ENCODE data around the gene MAD1L1.

MAD1L1 gene

DNA sequence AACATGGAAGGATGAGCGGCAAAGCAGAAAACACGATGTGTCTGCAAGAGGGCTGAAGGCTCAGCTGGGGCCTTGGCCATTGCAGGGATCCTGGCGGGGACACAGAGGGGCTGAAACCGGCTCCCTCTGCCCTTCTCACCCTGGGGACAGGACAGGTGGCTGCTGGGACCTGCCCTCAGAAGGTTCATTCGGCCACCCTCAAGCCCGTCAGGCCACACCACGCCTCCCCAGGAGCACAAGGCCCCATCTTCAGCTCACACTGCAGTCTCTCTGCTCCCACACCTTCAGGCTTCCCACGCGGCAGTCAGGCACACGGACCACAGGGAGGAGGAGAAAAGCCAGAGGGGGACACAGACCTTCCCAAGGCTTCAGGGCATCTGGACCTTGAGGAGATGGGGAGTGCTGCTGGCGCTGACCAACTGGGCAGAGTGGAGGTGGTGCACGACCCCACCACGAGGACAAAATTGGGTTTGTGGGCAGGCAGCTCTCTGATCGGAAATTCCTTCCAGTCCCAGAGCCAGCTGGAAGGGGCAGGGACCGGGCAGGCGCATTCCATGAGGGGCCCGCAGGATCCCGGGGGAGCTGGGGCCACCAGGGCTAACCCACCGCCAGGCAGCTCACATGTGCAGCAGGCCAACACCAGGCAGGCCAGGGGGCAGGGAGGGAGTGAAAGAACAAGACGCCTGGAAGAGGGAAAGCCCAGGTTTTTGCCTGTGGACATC, 104.0 kb downstream of the MAD1L1 start:
- ATAC-seq = no peak
- no peak for TF ChIP-seq ZC3H10 (CRISPR knock-in tag; IDR thresholded peaks at IDR 0.05)
- TF ChIP-seq SNAI2 (CRISPR knock-in tag; IDR thresholded peaks at IDR 0.05) = no peak
- TF ChIP-seq TOX (CRISPR knock-in tag; IDR thresholded peaks at IDR 0.05; ENCODE audit: borderline replicate concordance) = no peak
- no peak for TF ChIP-seq ISL1 (CRISPR knock-in tag; IDR thresholded peaks at IDR 0.05)
- TF ChIP-seq ARNTL (CRISPR knock-in tag; IDR thresholded peaks at IDR 0.05; ENCODE audit: borderline replicate concordance, low read depth) = no peak
- TF ChIP-seq ZFP3 (CRISPR knock-in tag; IDR thresholded peaks at IDR 0.05) = no peak
- no peak for TF ChIP-seq CSDC2 (CRISPR knock-in tag; IDR thresholded peaks at IDR 0.05)
- TF ChIP-seq PPARA (CRISPR knock-in tag; IDR thresholded peaks at IDR 0.05; ENCODE audit: borderline replicate concordance) = no peak
- no peak for TF ChIP-seq BACH2 (CRISPR knock-in tag; IDR thresholded peaks at IDR 0.05; ENCODE audit: borderline replicate concordance)
- no peak for TF ChIP-seq ESRRG (CRISPR knock-in tag; IDR thresholded peaks at IDR 0.05)
- no peak for TF ChIP-seq OSR1 (CRISPR knock-in tag; IDR thresholded peaks at IDR 0.05)

DNA sequence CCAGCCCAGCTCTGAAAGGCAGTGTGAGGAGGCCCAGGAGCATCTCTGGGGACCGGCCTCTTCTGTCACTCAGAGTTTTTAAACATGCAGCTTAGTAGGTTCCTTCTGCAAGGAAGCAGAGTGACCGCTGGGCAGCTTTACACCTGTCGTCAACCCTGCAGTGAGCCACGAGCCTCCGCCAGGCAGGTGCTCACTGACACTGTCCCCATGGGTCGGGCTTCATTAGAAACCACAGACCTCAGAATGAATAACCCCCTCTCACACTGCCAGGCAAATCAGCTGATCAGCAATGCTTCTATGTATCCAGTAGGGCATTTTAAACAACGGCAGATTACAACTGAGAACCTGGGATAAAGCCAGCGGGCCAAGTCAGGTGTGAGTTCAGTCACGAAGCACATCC, 106.1 kb downstream of the MAD1L1 start:
- ATAC-seq = no peak
- TF ChIP-seq BACH2 (CRISPR knock-in tag; IDR thresholded peaks at IDR 0.05; ENCODE audit: borderline replicate concordance) = no peak
- TF ChIP-seq, protein P1, sequence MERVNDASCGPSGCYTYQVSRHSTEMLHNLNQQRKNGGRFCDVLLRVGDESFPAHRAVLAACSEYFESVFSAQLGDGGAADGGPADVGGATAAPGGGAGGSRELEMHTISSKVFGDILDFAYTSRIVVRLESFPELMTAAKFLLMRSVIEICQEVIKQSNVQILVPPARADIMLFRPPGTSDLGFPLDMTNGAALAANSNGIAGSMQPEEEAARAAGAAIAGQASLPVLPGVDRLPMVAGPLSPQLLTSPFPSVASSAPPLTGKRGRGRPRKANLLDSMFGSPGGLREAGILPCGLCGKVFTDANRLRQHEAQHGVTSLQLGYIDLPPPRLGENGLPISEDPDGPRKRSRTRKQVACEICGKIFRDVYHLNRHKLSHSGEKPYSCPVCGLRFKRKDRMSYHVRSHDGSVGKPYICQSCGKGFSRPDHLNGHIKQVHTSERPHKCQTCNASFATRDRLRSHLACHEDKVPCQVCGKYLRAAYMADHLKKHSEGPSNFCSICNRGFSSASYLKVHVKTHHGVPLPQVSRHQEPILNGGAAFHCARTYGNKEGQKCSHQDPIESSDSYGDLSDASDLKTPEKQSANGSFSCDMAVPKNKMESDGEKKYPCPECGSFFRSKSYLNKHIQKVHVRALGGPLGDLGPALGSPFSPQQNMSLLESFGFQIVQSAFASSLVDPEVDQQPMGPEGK (CRISPR knock-in tag; IDR thresholded peaks at IDR 0.05; ENCODE audit: borderline replicate concordance) = no peak
- no peak for TF ChIP-seq ZNF70 (CRISPR knock-in tag; IDR thresholded peaks at IDR 0.05)
- no peak for TF ChIP-seq PPARA (CRISPR knock-in tag; IDR thresholded peaks at IDR 0.05; ENCODE audit: borderline replicate concordance)
- no peak for TF ChIP-seq OSR1 (CRISPR knock-in tag; IDR thresholded peaks at IDR 0.05)
- no peak for TF ChIP-seq ISL1 (CRISPR knock-in tag; IDR thresholded peaks at IDR 0.05)
- TF ChIP-seq ZNF8 (CRISPR knock-in tag; IDR thresholded peaks at IDR 0.05) = no peak
- TF ChIP-seq, protein P2, sequence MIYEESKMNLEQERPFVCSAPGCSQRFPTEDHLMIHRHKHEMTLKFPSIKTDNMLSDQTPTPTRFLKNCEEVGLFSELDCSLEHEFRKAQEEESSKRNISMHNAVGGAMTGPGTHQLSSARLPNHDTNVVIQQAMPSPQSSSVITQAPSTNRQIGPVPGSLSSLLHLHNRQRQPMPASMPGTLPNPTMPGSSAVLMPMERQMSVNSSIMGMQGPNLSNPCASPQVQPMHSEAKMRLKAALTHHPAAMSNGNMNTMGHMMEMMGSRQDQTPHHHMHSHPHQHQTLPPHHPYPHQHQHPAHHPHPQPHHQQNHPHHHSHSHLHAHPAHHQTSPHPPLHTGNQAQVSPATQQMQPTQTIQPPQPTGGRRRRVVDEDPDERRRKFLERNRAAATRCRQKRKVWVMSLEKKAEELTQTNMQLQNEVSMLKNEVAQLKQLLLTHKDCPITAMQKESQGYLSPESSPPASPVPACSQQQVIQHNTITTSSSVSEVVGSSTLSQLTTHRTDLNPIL (CRISPR knock-in tag; IDR thresholded peaks at IDR 0.05; ENCODE audit: low read depth) = no peak
- TF ChIP-seq ESRRG (CRISPR knock-in tag; IDR thresholded peaks at IDR 0.05) = no peak
- TF ChIP-seq, protein P3, sequence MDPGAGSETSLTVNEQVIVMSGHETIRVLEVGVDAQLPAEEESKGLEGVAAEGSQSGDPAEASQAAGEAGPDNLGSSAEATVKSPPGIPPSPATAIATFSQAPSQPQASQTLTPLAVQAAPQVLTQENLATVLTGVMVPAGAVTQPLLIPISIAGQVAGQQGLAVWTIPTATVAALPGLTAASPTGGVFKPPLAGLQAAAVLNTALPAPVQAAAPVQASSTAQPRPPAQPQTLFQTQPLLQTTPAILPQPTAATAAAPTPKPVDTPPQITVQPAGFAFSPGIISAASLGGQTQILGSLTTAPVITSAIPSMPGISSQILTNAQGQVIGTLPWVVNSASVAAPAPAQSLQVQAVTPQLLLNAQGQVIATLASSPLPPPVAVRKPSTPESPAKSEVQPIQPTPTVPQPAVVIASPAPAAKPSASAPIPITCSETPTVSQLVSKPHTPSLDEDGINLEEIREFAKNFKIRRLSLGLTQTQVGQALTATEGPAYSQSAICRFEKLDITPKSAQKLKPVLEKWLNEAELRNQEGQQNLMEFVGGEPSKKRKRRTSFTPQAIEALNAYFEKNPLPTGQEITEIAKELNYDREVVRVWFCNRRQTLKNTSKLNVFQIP (CRISPR knock-in tag; IDR thresholded peaks at IDR 0.05; ENCODE audit: borderline replicate concordance, low read depth) = no peak
- TF ChIP-seq ZFP3 (CRISPR knock-in tag; IDR thresholded peaks at IDR 0.05) = no peak
- TF ChIP-seq GLIS3 (CRISPR knock-in tag; IDR thresholded peaks at IDR 0.05) = no peak
- no peak for TF ChIP-seq ZNF565 (CRISPR knock-in tag; conservative IDR thresholded peaks at IDR 0.05; ENCODE audit: low read depth)
- no peak for TF ChIP-seq RARB (CRISPR knock-in tag; IDR thresholded peaks at IDR 0.05)
- TF ChIP-seq, protein P4, sequence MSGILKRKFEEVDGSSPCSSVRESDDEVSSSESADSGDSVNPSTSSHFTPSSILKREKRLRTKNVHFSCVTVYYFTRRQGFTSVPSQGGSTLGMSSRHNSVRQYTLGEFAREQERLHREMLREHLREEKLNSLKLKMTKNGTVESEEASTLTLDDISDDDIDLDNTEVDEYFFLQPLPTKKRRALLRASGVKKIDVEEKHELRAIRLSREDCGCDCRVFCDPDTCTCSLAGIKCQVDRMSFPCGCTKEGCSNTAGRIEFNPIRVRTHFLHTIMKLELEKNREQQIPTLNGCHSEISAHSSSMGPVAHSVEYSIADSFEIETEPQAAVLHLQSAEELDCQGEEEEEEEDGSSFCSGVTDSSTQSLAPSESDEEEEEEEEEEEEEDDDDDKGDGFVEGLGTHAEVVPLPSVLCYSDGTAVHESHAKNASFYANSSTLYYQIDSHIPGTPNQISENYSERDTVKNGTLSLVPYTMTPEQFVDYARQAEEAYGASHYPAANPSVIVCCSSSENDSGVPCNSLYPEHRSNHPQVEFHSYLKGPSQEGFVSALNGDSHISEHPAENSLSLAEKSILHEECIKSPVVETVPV (CRISPR knock-in tag; IDR thresholded peaks at IDR 0.05) = no peak
- TF ChIP-seq CSDC2 (CRISPR knock-in tag; IDR thresholded peaks at IDR 0.05) = no peak
- no peak for TF ChIP-seq TCF4 (CRISPR knock-in tag; IDR thresholded peaks at IDR 0.05; ENCODE audit: borderline replicate concordance)
- no peak for TF ChIP-seq ZC3H10 (CRISPR knock-in tag; IDR thresholded peaks at IDR 0.05)
- TF ChIP-seq, protein P5, sequence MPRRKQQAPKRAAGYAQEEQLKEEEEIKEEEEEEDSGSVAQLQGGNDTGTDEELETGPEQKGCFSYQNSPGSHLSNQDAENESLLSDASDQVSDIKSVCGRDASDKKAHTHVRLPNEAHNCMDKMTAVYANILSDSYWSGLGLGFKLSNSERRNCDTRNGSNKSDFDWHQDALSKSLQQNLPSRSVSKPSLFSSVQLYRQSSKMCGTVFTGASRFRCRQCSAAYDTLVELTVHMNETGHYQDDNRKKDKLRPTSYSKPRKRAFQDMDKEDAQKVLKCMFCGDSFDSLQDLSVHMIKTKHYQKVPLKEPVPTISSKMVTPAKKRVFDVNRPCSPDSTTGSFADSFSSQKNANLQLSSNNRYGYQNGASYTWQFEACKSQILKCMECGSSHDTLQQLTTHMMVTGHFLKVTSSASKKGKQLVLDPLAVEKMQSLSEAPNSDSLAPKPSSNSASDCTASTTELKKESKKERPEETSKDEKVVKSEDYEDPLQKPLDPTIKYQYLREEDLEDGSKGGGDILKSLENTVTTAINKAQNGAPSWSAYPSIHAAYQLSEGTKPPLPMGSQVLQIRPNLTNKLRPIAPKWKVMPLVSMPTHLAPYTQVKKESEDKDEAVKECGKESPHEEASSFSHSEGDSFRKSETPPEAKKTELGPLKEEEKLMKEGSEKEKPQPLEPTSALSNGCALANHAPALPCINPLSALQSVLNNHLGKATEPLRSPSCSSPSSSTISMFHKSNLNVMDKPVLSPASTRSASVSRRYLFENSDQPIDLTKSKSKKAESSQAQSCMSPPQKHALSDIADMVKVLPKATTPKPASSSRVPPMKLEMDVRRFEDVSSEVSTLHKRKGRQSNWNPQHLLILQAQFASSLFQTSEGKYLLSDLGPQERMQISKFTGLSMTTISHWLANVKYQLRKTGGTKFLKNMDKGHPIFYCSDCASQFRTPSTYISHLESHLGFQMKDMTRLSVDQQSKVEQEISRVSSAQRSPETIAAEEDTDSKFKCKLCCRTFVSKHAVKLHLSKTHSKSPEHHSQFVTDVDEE (CRISPR knock-in tag; IDR thresholded peaks at IDR 0.05) = no peak
- TF ChIP-seq ARNTL (CRISPR knock-in tag; IDR thresholded peaks at IDR 0.05; ENCODE audit: borderline replicate concordance, low read depth) = no peak

Data from SK-N-SH treated with all-trans-retinoic acid at 6 μM for 48 hours (cell line).